IPS-18c (cell line): ENCODE results near the gene AKAP12.

Source experiments
- H3K4me3 ChIP-seq: 2 replicates; pipeline ENCODE4 v1.7.0; 2013; ENCODE audit warnings: low read depth, mild to moderate bottlenecking, low read length, moderate library complexity; ENCODE audit not compliant: insufficient read depth
- H3K9me3 ChIP-seq: one replicate; pipeline ENCODE4 v1.6.1; 2013; ENCODE audit warnings: mild to moderate bottlenecking, low read length, moderate library complexity; ENCODE audit not compliant: control insufficient read depth, insufficient read depth

The AKAP12 gene

GRCh38 chr6:151239603-151240035, at the start of gene AKAP12:
AKAP12 (plus strand) TSS chr6:151239967; CDS start chr6:151240563, 596 bp downstream.
- Histone ChIP-seq H3K9me3 (no peaks in the 10 kb centered on the region), H3K4me3 (peak within 1 kb of the TSS; percentile 90)

- Histone ChIP-seq H3K4me3 (no peak overlapping the region), H3K9me3 (no peaks in the 10 kb centered on the region)
These were observed 48.2 kb upstream of the AKAP12 start for GRCh38 chr6:151191527-151191926.

- H3K9me3 ChIP-seq: no peaks in the 10 kb centered on the region
- H3K4me3 ChIP-seq: no peak overlapping the region
These were observed 43.2 kb upstream of the AKAP12 start for GRCh38 chr6:151196555-151196954.

GRCh38 chr6:151197556-151197955, 42.2 kb upstream of the AKAP12 start:
- no peaks in the 10 kb centered on the region for H3K9me3 ChIP-seq
- no peak overlapping the region for H3K4me3 ChIP-seq

GRCh38 chr6:151199991-151200390, 39.8 kb upstream of the AKAP12 start:
- H3K9me3 ChIP-seq: no peaks in the 10 kb centered on the region
- no peak overlapping the region for H3K4me3 ChIP-seq

GRCh38 chr6:151205721-151206600, 33.8 kb upstream of the AKAP12 start:
- H3K9me3 ChIP-seq: no peaks in the 10 kb centered on the region
- H3K4me3 ChIP-seq: no peak overlapping the region

- Histone ChIP-seq H3K4me3 (no peak overlapping the region), H3K9me3 (no peaks in the 10 kb centered on the region)
These were observed 32.1 kb upstream of the AKAP12 start for GRCh38 chr6:151207674-151208073.

- H3K4me3 ChIP-seq: no peak overlapping the region
- no peaks in the 10 kb centered on the region for H3K9me3 ChIP-seq
These were observed 30.5 kb upstream of the AKAP12 start for GRCh38 chr6:151209071-151209831.

- no peak overlapping the region for H3K4me3 ChIP-seq
These were observed 28.7 kb upstream of the AKAP12 start for GRCh38 chr6:151211075-151211474.

GRCh38 chr6:151213352-151213751, 26.4 kb upstream of the AKAP12 start:
- no peaks in the 10 kb centered on the region for H3K9me3 ChIP-seq
- no peak overlapping the region for H3K4me3 ChIP-seq

More at GRCh38 chr6:151211075-151211474, 28.7 kb upstream of the AKAP12 start:
- H3K9me3 ChIP-seq: no peaks in the 10 kb centered on the region

- Histone ChIP-seq H3K4me3 (no peak overlapping the region), H3K9me3 (no peaks in the 10 kb centered on the region)
These were observed 23.8 kb upstream of the AKAP12 start for GRCh38 chr6:151215999-151216398.

- Histone ChIP-seq H3K4me3 (no peak overlapping the region), H3K9me3 (no peaks in the 10 kb centered on the region)
These were observed 23.0 kb upstream of the AKAP12 start for GRCh38 chr6:151216804-151217203.

- Histone ChIP-seq H3K9me3 (no peaks in the 10 kb centered on the region), H3K4me3 (no peak overlapping the region)
These were observed 20.6 kb upstream of the AKAP12 start for GRCh38 chr6:151219192-151219591.

- Histone ChIP-seq H3K9me3 (no peaks in the 10 kb centered on the region), H3K4me3 (no peak overlapping the region)
These were observed 15.7 kb upstream of the AKAP12 start for GRCh38 chr6:151224076-151224475.

GRCh38 chr6:151225919-151226318, 13.8 kb upstream of the AKAP12 start:
- H3K9me3 ChIP-seq: no peaks in the 10 kb centered on the region

GRCh38 chr6:151228788-151229400, 10.9 kb upstream of the AKAP12 start:
- Histone ChIP-seq H3K4me3 (no peak overlapping the region), H3K9me3 (no peaks in the 10 kb centered on the region)

More at GRCh38 chr6:151225919-151226318, 13.8 kb upstream of the AKAP12 start:
- H3K4me3 ChIP-seq: no peak overlapping the region

- H3K4me3 ChIP-seq: no peak overlapping the region; the same call in 1 of the 2 replicates
- no peaks in the 10 kb centered on the region for H3K9me3 ChIP-seq
These were observed 10.1 kb upstream of the AKAP12 start for GRCh38 chr6:151229401-151230276.
